Measurements from ENCODE around the gene PNPLA8. TPM values are rescaled to one million over a fixed set of nuclear protein-coding genes. Genes with fewer than 3 reads are reported as not detected.

PNPLA8 gene
- total RNA-seq, 6 experiments from 2014 or later = 16.2 to 18.7 (median 17.8) TPM

GRCh38 chr7:108449521-108449920, 76.4 kb downstream of the PNPLA8 start:
- TF ChIP-seq CTCF (IDR thresholded peaks at IDR 0.05) = no peak
- Mint-ChIP-seq H3K9me3 (no peaks in the 10 kb centered on the region), H3K4me3 (no peak overlapping the region), H3K27ac (no peak overlapping the region), H3K36me3 (ENCODE audit: low read depth) (no peaks in the 10 kb centered on the region), H3K27me3 (ENCODE audit: insufficient read depth) (peaks cover 24% of the 10 kb centered on the region), H3K4me1 (ENCODE audit: low read depth) (peaks cover 3% of the 10 kb centered on the region; the same call in 1 of the 2 replicates)
- no peak for DNase-seq

DNA sequence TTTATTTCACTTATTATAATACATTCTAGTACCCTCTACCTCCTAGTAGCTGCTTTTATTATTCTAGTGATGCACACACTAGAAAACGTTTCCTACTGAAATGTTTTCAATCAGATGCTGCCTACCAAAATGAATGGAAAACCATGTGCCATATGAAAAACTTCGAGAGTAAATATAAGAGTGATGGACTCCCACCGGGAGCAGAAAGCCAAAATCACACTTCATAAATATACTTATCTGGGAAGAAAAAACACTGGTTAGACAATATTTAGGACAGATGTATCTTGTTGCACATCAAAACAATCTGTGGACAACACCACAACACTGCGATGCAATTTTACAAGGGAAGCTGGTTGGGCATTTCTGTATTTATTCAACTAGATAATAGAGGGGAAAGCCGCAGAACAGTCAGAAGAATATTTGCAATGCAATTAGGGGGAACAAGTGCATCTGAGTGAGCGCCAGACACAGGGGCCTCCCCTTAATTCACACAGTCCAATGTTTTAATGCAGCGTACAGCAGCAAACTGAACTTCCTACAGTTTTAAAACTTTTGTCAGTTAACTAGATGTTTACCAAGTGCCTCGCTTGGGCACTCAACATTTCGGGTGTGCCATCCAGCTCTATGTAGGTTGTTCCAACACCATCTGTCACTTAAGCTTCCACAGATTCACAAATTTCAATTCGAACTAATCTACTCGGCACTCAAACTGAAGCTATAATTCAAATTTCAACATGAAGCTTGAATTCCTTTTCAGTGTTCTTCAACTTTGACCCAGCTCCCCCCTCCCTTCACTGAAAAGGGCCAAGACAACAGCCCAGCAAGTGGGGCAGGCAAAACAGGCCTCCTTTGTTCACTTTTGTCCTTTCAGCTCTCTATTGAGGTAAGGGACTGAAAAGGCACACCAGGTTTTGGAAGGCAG, 77.1 kb downstream of the PNPLA8 start:
- H3K27me3 Mint-ChIP-seq (ENCODE audit: insufficient read depth) = peaks cover 24% of the 10 kb centered on the region
- no peaks in the 10 kb centered on the region for H3K36me3 Mint-ChIP-seq (ENCODE audit: low read depth)
- no peak for TF ChIP-seq CTCF (IDR thresholded peaks at IDR 0.05)
- H3K27ac Mint-ChIP-seq = no peak overlapping the region
- no peak for DNase-seq
- H3K4me3 Mint-ChIP-seq = no peak overlapping the region
- H3K4me1 Mint-ChIP-seq (ENCODE audit: low read depth) = no peaks in the 10 kb centered on the region
- H3K9me3 Mint-ChIP-seq = no peaks in the 10 kb centered on the region

DNA sequence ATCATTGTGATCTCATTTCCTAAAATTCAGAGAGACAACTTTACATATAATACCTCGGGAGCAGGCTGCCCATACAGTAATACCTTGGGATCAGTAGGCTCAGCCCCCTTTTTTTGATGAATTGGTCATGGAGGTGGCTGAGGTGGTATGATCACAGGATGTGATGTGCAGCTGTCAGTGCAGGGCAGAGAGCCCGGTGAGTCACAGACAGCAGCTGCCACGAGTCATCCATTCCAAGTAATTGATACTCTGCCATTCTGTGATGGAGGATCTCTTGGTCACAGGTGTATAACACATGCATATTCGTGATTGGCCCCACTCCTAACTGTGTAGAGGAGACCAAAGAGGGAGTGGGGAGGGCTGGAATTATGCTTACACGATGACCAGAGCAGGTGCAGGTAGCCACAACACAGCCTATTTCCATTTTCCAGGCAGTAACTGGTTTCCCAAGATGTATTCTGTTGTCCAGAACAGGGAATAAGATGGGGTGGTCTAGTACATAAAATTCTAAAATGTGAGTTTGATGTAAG, 83.8 kb downstream of the PNPLA8 start:
- no peak for TF ChIP-seq CTCF (IDR thresholded peaks at IDR 0.05)
- no peak overlapping the region for H3K4me3 Mint-ChIP-seq
- H3K36me3 Mint-ChIP-seq (ENCODE audit: low read depth) = no peaks in the 10 kb centered on the region
- no peak for DNase-seq
- H3K4me1 Mint-ChIP-seq (ENCODE audit: low read depth) = no peaks in the 10 kb centered on the region
- H3K9me3 Mint-ChIP-seq = no peaks in the 10 kb centered on the region
- H3K27ac Mint-ChIP-seq = no peak overlapping the region
- H3K27me3 Mint-ChIP-seq (ENCODE audit: insufficient read depth) = peaks cover 13% of the 10 kb centered on the region

- Mint-ChIP-seq H3K36me3 (ENCODE audit: low read depth) (no peaks in the 10 kb centered on the region), H3K27me3 (ENCODE audit: insufficient read depth) (peaks cover 9% of the 10 kb centered on the region), H3K27ac (no peak overlapping the region), H3K4me3 (no peak overlapping the region), H3K4me1 (ENCODE audit: low read depth) (no peaks in the 10 kb centered on the region), H3K9me3 (no peaks in the 10 kb centered on the region)
- no peak for TF ChIP-seq CTCF (IDR thresholded peaks at IDR 0.05)
- no peak for DNase-seq
Observed at GRCh38 chr7:108441392-108441955, 84.5 kb downstream of the PNPLA8 start.

GRCh38 chr7:108440613-108441012, 85.3 kb downstream of the PNPLA8 start:
- H3K36me3 Mint-ChIP-seq (ENCODE audit: low read depth) = no peaks in the 10 kb centered on the region
- H3K4me3 Mint-ChIP-seq = no peak overlapping the region
- no peaks in the 10 kb centered on the region for H3K9me3 Mint-ChIP-seq
- DNase-seq = no peak
- H3K27me3 Mint-ChIP-seq (ENCODE audit: insufficient read depth) = peaks cover under 1% of the 10 kb centered on the region; the same call in 1 of the 2 replicates
- no peak overlapping the region for H3K27ac Mint-ChIP-seq
- no peak for TF ChIP-seq CTCF (IDR thresholded peaks at IDR 0.05)
- no peaks in the 10 kb centered on the region for H3K4me1 Mint-ChIP-seq (ENCODE audit: low read depth)

Data from HFFc6 (cell line).